HG02938 (cell line): ENCODE data around the gene LNPEP.

Experiments
- ATAC-seq: cut with Tn5 transposase; IDR thresholded peaks from one replicate; pipeline ENCODE4 v1.9.1; 2021; ENCODE audit warnings: mild to moderate bottlenecking, moderate library complexity; ENCODE audit not compliant: unreplicated experiment

The LNPEP gene

GRCh38 chr5:96957254-96958049 lies 21.6 kb downstream of the LNPEP start:
- peak; percentile 41 for ATAC-seq

GRCh38 chr5:96958977-96959376 lies 23.1 kb downstream of the LNPEP start:
- ATAC-seq: no peak

- peak; percentile 56 for ATAC-seq
Observed at GRCh38 chr5:96961053-96961452, 25.2 kb downstream of the LNPEP start.

- ATAC-seq: no peak
Observed at GRCh38 chr5:96962540-96962991, 26.7 kb downstream of the LNPEP start.

- peak; percentile 69 for ATAC-seq
Observed at GRCh38 chr5:96963267-96963666, 27.4 kb downstream of the LNPEP start.

GRCh38 chr5:96966801-96967200 lies 30.9 kb downstream of the LNPEP start:
- no peak for ATAC-seq

- ATAC-seq: no peak
Observed at GRCh38 chr5:96967400-96967799, 31.5 kb downstream of the LNPEP start.

GRCh38 chr5:96968074-96968473 lies 32.2 kb downstream of the LNPEP start:
- ATAC-seq: no peak

- no peak for ATAC-seq
Observed at GRCh38 chr5:96968614-96969013, 32.7 kb downstream of the LNPEP start.

GRCh38 chr5:96969366-96969765 lies 33.5 kb downstream of the LNPEP start:
- ATAC-seq: no peak

- ATAC-seq: no peak
Observed at GRCh38 chr5:96972599-96973334, 36.9 kb downstream of the LNPEP start.

- ATAC-seq: peak; percentile 55
Observed at GRCh38 chr5:96973532-96974401, 37.9 kb downstream of the LNPEP start.

- no peak for ATAC-seq
Observed at GRCh38 chr5:96975656-96976055, 39.8 kb downstream of the LNPEP start.

- no peak for ATAC-seq
Observed at GRCh38 chr5:96977228-96977627, 41.3 kb downstream of the LNPEP start.

- no peak for ATAC-seq
Observed at GRCh38 chr5:96978812-96979449, 43.1 kb downstream of the LNPEP start.

- ATAC-seq: no peak
Observed at GRCh38 chr5:96984506-96985192, 48.8 kb downstream of the LNPEP start.

- ATAC-seq: no peak
Observed at GRCh38 chr5:96986450-96986849, 50.6 kb downstream of the LNPEP start.

- no peak for ATAC-seq
Observed at GRCh38 chr5:96990102-96990501, 54.2 kb downstream of the LNPEP start.

- ATAC-seq: no peak
Observed at GRCh38 chr5:96991708-96992107, 55.8 kb downstream of the LNPEP start.

- no peak for ATAC-seq
Observed at GRCh38 chr5:96993760-96994159, 57.9 kb downstream of the LNPEP start.
